Ovary (tissue), 9 donors: ENCODE data around the gene CST3. TPM values are rescaled to one million over a fixed set of nuclear protein-coding genes. Genes with fewer than 3 reads are reported as not detected.

ENCODE experiments used
- DNase-seq, 5 donors: peaks; one replicate each; pipeline ENCODE4 v3.0.0-alpha.2; 2019 to 2020
- H3K27ac ChIP-seq, 2 donors: fragments of 200-600 bp; one replicate each; pipeline versions ENCODE4 v1.5.1 to v1.8.0; 2019 to 2022
- H3K27me3 ChIP-seq: fragments of 200-600 bp; one replicate; pipeline ENCODE4 v1.8.0; 2022
- H3K36me3 ChIP-seq: fragments of 200-600 bp; sonication (generic); one replicate; pipeline ENCODE4 v1.5.1; 2019
- H3K4me1 ChIP-seq: one replicate; pipeline ENCODE4 v1.8.1; 2013; ENCODE audit warnings: mild to moderate bottlenecking, moderate library complexity; ENCODE audit not compliant: insufficient read depth
- H3K4me3 ChIP-seq: fragments of 200-600 bp; sonication (generic); one replicate; pipeline ENCODE4 v1.5.1; 2017
- H3K9me3 ChIP-seq, 2 donors: fragments of 200-600 bp in 1 of 2; sonication (generic) in 1 of 2; one replicate each; pipeline versions ENCODE4 v1.5.1 to v1.8.1; 2013 to 2019; ENCODE audit warnings: mild to moderate bottlenecking in 1 of 2, moderate library complexity in 1 of 2
- EP300 ChIP-seq: sonication (generic); formaldehyde crosslinking; IDR thresholded peaks from one replicate; pipeline ENCODE4 v1.6.1; 2017; ENCODE audit warnings: antibody characterized with exemption
- POLR2A ChIP-seq: fragments of 450-650 bp; IDR thresholded peaks from one replicate; pipeline ENCODE4 v1.6.1; 2017; ENCODE audit warnings: antibody characterized with exemption, mild to moderate bottlenecking, moderate library complexity
- WGBS, 3 donors: extraction: QIAGEN DNeasy Blood & Tissue Kit in 1 of 3; methylation state at CpG; one replicate each; pipeline versions ENCODE4 v1.1.5 to v1.1.7; 2013 to 2017; 5-methylcytosine and 5-hydroxymethylcytosine counted together
- intact Hi-C, 4 donors: fragments of 100-400 bp; cut with DNase I; formaldehyde crosslinking; loops; one replicate each; pipeline versions ENCODE4 v1.11.0 to v1.15.1; 2022 to 2023
- polyA plus RNA-seq, 2 donors: library from polyadenylated mRNA; stranded (reverse); fragments of 200-250 nt in 1 of 2; fragments of 350-450 nt in 1 of 2; fragmentation: Illumina TruSeq in 1 of 2; extraction: RNeasy Lipid Tissue Mini Kit (QIAGEN cat#74804) in 1 of 2; gene quantifications; one replicate each; pipeline ENCODE4 v1.2.3, GENCODE V29; 2013 to 2014
- total RNA-seq, 7 donors: library from RNA; depleted of rRNA in 2 of 7; stranded (reverse); fragments of >200 nt in 2 of 7; fragmentation: NEBNext Ultra II Directional in 3 of 7; extraction: Animal tissue kit (Norgen Biotek cat#: 25700) in 3 of 7; gene quantifications; one replicate each; pipeline versions ENCODE4 v1.1.0 to v1.2.4, GENCODE V29; 2016 to 2023
- TF ChIP-seq, protein P1 (sequence below), 3 donors: fragments of 450-650 bp in 2 of 3; fragments of 200-600 bp in 1 of 3; IDR thresholded peaks; one replicate each; pipeline versions ENCODE4 v1.5.1 to v1.8.0; 2016 to 2022; ENCODE audit warnings: antibody characterized with exemption in 3 of 3, mild to moderate bottlenecking in 1 of 3
- donor health status: DM: no; HTN: no; CAD: no; lungs with moderate emphysema.
- donor health status: DM: no; HTN: no; CAD: no.
- donor health status: Bipolar disorder and iron deficiency.
- donor health status: DM: yes; HTN: yes; CAD: no.
- donor health status: DM: no; HTN: no; CAD: no.
- donor health status: DM: yes; HTN: yes; CAD: no.

Gene CST3
- total and polyA plus RNA-seq, 9 donors: 317 to 889 (median 404) TPM

DNA sequence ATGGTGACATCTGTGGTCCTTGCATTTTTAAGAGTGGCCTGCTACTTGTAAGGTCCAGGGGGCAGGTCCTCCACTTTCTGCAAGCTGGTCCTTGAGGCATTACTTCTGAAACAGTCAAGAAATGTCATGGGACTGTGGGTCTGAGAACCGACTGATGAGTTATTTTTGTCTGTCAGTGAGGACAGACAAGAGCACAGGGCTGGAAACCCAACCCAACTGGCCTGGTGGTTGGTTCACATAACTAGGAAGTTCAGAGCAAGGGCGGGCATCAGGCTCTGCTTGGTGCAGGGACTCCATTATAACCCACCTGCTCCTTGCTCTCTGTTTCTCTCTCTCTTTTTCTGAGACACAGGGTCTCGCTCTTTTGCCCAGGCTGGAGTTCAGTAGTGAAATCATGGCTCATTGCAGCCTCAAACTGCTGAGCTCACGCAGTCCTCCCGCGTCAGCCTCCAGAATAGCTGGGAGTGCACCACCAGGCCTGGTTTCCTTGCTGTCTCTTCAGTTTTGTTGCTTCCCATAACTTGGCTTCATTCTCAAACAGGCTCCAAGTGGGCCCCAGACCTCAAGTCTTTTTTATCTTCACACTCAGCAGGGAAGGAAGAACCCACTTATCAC is 9.2 kb downstream of the CST3 start:
- H3K36me3 ChIP-seq: no peaks in the 10 kb centered on the region
- intact Hi-C loops: no loop called here
- no peak for DNase-seq
- no peak overlapping the region for H3K4me3 ChIP-seq
- no peaks in the 10 kb centered on the region for H3K9me3 ChIP-seq
- 84 to 95% (median 95%) methylated on average over 6 of the region's 6 CpGs for WGBS, 3 donors
- no peaks in the 10 kb centered on the region for H3K27me3 ChIP-seq
- TF ChIP-seq EP300 (no peak), POLR2A (no peak)
- TF ChIP-seq, protein P1, sequence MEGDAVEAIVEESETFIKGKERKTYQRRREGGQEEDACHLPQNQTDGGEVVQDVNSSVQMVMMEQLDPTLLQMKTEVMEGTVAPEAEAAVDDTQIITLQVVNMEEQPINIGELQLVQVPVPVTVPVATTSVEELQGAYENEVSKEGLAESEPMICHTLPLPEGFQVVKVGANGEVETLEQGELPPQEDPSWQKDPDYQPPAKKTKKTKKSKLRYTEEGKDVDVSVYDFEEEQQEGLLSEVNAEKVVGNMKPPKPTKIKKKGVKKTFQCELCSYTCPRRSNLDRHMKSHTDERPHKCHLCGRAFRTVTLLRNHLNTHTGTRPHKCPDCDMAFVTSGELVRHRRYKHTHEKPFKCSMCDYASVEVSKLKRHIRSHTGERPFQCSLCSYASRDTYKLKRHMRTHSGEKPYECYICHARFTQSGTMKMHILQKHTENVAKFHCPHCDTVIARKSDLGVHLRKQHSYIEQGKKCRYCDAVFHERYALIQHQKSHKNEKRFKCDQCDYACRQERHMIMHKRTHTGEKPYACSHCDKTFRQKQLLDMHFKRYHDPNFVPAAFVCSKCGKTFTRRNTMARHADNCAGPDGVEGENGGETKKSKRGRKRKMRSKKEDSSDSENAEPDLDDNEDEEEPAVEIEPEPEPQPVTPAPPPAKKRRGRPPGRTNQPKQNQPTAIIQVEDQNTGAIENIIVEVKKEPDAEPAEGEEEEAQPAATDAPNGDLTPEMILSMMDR (IDR thresholded peaks at IDR 0.05): no peak
- no peak overlapping the region for H3K27ac ChIP-seq
- peaks cover 8% of the 10 kb centered on the region for H3K4me1 ChIP-seq

DNA sequence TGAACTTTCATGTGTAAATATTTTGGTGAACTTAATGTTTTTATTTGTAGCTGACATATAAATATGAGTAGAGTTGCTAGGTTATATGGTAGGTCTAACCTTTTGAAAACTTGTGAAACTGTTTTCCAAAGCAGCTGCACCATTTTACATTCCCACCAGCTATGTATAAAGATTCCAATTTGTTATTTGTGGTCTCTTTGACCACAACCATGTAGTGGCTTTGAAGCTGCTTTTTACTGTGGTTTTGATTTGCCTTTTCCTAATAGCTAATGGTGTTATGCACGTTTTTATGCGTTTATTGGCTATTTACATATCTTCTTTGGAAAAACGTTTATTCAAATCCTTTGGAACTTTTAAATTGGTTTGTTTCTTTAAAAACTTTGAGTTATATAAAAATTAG is 10.3 kb downstream of the CST3 start:
- Histone ChIP-seq H3K27ac (no peak overlapping the region), H3K4me3 (no peak overlapping the region), H3K9me3 (no peaks in the 10 kb centered on the region), H3K4me1 (peaks cover 8% of the 10 kb centered on the region), H3K27me3 (no peaks in the 10 kb centered on the region), H3K36me3 (no peaks in the 10 kb centered on the region)
- WGBS, 3 donors: 50 to 67% (median 62%) methylated on average over 3 of the region's 3 CpGs
- intact Hi-C loops: no loop called here
- DNase-seq: no peak
- TF ChIP-seq EP300 (no peak), POLR2A (no peak)
- TF ChIP-seq, protein P1 (IDR thresholded peaks at IDR 0.05): no peak

DNA sequence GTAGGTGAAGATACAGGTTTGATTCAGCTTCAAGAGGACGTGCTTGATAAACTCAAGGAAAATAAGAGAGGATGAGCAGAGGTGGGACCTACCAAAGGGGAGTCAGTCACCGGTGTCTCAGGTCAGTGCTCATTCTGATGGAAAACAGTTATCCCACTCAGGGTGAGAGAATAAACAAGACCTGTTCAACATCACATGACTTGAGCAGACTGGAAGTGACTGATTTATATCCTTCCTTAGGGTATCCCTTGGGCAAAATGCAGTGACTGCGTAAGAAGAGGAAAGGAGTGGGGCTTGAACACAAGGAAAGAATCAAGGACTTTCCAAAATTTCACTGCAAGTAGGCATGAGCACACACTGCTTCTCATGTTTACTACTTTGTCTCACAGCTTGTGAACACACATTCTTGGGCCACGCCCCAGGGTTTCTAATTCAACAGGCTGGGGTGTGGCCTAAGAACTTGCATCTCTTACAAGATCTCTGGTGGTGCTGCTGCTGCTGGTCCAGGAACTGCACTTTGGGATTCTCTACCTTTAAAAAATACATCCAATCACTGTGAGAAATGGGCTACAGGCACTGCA is 11.6 kb downstream of the CST3 start:
- peaks cover 8% of the 10 kb centered on the region for H3K4me1 ChIP-seq
- no peak for TF ChIP-seq EP300
- no peak for TF ChIP-seq POLR2A
- TF ChIP-seq, protein P1 (IDR thresholded peaks at IDR 0.05): no peak
- DNase-seq: no peak

DNA sequence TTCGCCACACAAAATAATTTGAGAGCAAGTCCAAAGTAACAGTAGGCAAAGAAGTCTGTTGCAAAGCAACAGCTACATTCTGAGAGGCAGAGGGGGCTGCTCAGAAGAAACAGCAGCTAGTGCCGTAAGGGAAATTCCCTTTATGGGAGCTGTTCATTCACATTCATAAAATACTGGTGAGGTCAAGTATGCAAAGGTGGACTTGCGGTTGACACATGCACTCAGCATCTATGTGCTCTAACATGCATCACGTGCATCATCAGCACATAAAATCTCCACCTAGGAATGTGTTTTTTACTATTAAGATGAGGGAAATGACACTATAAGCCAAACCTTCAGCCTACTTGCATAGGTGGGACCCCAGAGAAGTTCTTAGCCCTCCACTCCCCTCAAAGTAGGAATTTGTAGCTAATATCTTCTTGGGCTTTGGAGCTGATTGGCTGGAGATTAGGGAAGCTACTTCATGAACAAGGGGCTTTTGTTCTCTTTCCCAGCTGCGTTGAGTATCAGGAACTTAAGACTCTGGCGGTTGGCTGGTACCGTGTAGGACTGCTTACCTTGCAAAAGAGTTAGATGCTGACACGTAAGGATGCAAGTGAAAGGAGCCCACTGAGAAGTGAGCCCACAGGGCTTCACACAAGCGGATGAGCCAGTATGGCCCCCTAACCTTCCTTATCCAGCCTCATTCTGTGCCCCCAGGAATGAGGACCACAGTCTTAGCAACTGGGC is 12.4 kb downstream of the CST3 start:
- H3K27ac ChIP-seq: no peak overlapping the region
- peaks cover 8% of the 10 kb centered on the region for H3K4me1 ChIP-seq
- no peaks in the 10 kb centered on the region for H3K27me3 ChIP-seq
- intact Hi-C loops: no loop called here
- no peak overlapping the region for H3K4me3 ChIP-seq
- no peaks in the 10 kb centered on the region for H3K36me3 ChIP-seq
- DNase-seq: no peak
- TF ChIP-seq POLR2A: no peak
- TF ChIP-seq, protein P1 (IDR thresholded peaks at IDR 0.05): no peak
- no peak for TF ChIP-seq EP300
- H3K9me3 ChIP-seq: no peaks in the 10 kb centered on the region
- WGBS, 3 donors: 80 to 86% (median 83%) methylated on average over 9 of the region's 9 CpGs

More for the DNA sequence above, 11.6 kb downstream of the CST3 start:
- Histone ChIP-seq H3K36me3 (no peaks in the 10 kb centered on the region), H3K27ac (no peak overlapping the region), H3K9me3 (no peaks in the 10 kb centered on the region), H3K4me3 (no peak overlapping the region), H3K27me3 (no peaks in the 10 kb centered on the region)
- WGBS, 3 donors: 50 to 74% (median 51%) methylated on average over 4 of the region's 4 CpGs
- intact Hi-C loops: no loop called here
